Embryonic facial prominence (tissue), 1 donor: Measurements from ENCODE around the gene HAUS1.

ENCODE experiments used
- DNase-seq: peaks from one replicate; pipeline ENCODE4 v3.0.0-alpha.2; 2016; ENCODE audit errors: extremely low spot score

Gene HAUS1, protein sequence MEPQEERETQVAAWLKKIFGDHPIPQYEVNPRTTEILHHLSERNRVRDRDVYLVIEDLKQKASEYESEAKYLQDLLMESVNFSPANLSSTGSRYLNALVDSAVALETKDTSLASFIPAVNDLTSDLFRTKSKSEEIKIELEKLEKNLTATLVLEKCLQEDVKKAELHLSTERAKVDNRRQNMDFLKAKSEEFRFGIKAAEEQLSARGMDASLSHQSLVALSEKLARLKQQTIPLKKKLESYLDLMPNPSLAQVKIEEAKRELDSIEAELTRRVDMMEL

DNA sequence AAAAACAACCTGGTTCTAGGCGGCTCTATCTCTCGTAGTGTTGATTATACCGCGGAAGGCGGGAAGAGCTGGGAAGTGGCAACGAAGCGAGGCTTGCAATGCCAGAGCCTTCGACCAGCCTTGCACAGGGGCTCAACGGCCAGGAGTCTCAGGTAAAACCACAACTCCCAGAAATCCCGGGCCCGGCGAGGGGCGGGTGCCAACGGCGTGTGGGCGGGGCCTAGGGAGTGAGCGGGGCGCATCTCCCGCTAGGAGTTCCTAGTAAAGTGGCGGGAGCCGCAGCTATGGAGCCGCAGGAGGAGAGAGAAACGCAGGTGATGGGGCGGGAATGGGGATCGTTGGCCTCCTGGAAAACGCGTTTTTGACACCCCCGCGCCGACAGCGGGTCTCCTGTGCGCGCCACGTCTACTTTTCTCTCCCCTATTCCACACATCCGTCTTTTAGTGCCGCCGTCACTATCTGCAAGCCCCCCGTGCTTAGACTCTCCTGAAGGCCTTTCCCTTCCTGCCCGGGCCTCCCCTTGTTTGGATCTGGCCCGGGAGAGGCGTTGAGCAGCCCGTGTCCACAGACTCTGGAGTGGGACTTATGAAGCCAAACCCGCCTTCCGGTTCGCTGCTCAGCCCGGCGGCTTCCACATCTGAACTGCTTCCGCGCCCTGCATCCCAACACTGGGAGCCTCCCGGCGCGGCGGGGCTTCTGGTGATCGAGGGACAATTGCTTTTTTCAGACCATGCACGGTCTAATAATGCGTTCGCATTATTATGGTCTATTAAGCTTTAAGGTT lies at the start of gene HAUS1:
Gene HAUS1, plus strand, starts transcription at position 258 of the 784 bp plus-strand sequence. Its CDS starts 27 bp downstream, at position 285.
- peak; percentile 71 for DNase-seq

DNA sequence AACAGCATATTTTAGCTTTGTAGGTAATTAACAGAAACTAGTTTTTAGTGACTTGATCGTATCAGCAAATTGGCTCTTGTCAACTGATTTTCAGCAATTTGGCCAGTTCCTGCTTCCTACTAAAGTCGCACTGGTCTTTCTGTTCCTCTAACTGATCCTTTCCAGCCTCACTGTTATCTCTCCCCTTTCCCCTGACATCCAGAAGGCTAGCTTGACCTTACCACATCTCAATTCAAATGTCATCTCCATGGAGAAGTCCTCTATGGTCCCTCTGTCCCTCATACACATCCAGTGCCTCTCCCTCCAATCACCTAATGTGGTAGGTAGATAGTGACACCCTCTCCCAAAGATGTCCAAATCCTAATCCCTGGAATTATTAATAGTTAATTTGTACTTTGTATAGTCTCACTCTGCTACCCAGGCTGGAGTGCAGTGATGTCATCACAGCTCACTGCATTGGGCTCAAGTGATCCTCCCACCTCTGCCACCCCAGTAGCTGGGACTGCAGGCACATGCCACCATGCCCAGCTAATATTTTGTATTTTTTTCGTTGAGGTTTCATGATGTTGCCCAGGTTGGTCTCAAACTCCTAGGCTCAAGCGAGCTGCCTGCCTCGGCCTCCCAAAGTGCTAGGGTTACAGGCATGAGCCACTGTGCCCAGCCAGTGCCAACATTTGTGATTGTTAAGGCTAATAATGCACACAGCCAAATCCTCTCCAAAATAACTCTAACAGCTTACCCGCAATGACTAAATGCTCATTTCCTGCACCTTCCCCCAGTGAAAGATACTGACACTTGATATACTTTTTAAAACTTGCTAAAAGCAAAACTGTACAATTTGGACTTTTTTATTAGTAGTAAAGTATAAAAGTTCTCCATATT lies 49.0 kb upstream of the HAUS1 start:
- no peak for DNase-seq

DNA sequence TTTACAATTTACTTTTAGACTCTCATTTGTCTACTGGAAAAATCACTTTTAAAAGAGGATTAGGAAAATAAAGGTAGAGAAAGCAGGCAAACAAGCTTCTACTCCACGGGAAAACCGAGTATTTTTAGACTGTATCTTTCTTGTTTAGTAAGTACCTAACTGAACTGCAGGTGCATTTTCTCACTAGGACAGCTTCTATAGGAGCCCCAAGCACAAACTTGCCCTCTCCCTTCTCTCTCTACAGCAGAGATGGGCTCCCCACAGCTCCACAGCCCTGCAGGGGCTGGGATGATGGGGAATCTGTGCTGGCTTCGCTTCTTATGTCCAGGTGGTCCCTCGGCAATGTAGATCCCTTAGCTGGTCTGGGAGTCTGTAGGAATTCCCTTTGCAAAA lies 48.4 kb upstream of the HAUS1 start:
- DNase-seq = no peak

DNA sequence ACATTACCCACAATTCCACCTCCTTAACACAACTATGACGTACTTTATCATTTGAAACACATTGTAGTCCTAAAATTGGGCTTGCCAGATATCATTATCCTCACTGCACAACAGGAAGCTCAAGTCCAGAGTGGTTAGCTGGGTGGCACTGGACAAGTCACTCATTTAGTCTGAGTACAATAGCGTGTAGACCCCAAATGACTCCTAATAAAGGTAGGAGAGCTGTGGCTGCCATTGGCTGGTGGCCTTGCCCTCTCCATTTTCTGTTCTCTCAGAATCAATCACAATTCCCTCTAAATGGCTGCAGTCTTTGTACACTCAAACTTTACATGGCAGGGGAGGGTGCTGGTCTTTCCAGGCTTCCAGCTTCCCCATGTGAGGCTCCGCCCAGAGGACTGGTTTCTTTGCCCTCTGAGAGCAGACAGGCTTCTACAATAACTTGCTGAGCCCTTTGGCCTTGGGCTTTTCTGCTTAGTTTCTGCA lies 43.8 kb upstream of the HAUS1 start:
- DNase-seq = no peak

DNA sequence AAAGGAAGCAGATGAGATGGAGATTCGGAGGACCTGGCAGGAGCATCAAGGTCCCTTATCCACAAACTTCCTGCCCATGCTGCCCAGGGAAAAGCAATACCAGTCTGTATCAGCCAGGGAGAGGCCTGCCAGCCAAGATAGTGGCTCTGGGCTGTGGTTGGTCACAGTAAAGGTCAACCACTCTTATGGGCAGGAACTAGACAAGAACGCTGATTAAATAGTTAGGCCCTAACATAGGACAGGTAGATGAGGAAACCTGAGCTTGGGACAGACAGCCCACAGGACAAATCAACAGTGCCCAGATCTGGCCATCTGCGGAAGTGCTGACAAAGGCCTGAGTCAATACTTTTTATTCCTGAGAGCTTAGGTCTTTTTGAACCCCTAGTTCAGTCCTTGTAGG lies 42.8 kb upstream of the HAUS1 start:
- no peak for DNase-seq

DNA sequence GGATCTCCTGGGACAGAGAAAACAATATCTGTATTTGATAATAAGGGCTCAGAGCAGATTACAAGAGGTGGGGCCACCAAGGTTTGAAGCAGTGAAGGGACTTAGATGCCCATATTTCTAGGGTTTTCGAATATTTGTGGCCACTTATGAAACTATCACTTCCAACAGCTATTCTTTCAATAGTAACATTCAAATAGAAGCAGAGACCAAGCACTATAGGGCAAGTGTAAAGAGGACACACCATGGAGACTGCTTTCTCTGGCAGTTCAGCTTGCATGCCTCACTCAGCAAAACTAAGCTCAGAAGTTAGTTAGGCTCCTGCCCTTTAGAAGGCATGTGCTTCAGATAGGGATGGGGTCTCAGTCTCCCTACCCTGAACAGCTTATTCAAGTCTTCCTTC lies 42.4 kb upstream of the HAUS1 start:
- no peak for DNase-seq

DNA sequence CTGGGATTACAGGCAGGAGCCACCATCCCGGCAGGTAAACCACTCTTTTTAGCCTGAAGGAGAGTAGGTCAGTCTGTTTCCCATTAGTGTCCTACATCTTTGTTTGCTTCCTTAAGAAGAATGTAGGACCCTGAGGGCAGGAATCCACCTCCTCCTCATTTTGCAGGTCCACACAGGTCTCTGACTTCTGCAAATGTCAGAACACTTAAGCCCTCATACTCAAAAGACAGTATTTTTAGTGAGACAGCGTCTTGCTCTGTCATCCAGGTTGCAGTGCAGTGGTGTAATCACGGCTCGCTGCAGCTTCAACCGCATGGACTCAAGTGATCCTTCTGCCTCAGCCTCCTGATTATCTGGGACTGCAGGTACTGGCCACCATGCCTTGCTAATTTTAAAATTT lies 41.4 kb upstream of the HAUS1 start:
- no peak for DNase-seq

DNA sequence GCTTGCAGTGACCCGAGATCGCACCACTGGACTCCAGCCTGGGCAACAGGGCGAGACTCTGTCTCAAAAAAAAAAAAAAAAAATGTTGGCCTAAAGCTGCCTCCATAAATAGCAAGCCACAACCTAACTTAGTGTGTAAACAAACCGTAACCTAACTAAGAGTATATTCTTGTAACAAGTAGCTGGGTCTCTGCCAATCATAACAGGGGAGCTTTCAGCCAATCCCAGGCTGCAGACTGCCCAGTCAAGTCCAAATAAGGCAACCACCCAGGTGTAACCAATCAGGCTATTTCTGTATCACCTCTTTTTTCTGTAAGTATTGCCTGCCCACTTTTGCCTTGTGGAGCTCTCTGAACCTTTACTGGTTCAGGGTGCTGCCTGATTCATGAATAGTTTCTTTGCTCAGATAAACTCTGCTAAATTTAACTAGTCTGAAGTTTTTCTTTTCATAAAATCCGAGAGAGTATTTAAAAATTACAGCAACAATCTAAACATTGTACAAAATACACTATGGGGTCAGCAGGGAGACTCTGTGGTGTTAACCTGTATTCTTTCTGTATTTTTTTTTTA lies 36.7 kb upstream of the HAUS1 start:
- no peak for DNase-seq

DNA sequence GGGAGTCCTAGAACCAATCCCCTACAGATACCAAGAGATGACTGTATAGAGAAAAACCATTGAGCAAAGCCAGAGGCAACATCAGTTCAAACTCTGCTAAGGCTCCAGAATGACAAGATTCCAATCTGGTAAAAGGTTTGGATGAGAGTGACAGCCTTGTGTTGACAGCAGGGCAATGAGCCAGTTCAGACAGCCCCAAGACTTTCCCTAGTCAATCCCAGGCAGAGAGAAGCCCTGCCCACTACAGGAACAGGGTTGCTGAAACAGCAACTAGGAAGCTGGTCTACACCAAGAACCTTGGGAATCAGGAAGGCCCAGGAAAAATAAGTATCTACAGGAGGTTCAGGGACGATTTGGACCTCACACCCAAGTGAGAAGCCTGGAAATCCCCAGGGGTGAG lies 35.4 kb upstream of the HAUS1 start:
- DNase-seq = no peak

DNA sequence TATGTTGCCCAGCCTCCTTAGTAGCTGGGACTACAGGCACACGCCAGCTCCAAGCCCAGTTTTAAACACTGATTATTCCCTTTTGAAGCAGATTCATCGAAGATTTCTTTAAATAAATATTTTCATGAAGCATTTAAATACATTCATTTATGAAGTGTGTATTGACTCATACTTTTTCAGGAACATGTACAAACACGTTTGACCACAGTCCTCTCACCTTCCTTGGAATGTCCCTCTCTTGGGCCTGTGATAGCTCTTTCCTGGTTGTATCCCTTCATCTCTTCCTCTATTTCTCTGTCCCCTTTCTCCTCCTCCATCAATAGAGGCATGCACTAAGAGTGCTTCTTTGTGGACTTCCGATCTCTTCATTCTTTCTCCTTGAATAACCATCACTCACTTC lies 34.7 kb upstream of the HAUS1 start:
- DNase-seq = no peak

DNA sequence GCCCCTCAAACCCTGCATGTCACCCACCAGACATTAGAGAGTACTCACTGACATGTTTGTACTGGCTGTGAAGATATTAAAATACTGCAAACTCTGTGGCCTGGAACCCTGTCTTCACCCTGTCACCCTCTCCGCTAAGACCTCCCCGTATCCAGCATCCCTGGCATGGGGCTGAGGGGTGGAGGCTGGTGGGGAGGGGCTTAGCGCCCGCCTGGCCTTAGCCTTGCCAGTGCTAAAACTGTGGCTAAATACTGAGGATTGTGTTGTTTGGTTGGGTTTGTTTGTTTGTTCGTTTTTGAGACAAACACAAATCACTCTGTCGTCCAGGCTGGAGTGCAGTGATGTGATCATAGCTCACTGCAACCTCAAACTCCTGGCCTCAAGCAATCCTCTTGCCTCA lies 34.0 kb upstream of the HAUS1 start:
- DNase-seq = no peak

DNA sequence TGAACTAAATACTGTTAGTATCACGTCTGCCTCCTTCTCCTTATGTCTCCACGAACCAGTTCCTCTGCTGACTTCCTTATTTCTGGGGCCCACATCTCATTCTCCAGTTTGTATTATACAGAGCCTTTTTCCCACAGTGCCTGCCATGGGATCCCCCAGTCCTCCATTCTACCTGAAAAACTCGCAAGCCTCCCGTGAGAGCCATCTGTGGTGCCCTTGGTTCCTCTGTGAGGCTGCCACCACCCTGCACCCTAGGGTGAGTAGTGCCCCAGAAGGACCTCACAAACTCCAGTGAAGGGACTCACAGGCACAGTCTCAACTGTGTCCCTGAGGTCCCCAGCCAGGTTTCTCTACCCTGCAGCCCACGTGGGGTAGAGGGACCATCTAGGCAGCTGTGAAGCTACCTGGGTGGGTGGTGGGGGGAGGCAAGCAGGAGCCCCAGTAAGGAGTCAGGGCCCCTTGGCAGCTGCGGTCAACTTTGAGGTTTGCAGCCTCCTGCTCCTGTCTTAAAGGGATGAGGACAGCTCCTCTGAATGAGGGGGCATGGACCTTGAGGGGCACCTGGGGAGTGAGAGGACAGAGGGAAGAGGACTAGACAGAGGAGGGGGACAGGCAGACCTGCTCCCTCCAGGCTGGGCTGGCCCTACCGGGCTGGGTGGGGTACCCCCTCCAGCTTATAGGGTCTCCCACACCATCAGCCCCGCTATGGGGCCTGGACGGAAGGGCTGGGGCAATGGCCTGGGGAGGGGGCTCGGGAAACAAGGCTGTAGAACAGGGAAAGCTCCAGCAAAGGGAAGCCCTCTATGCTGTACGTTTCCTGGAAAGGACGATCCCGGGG lies 33.2 kb upstream of the HAUS1 start:
- no peak for DNase-seq

DNA sequence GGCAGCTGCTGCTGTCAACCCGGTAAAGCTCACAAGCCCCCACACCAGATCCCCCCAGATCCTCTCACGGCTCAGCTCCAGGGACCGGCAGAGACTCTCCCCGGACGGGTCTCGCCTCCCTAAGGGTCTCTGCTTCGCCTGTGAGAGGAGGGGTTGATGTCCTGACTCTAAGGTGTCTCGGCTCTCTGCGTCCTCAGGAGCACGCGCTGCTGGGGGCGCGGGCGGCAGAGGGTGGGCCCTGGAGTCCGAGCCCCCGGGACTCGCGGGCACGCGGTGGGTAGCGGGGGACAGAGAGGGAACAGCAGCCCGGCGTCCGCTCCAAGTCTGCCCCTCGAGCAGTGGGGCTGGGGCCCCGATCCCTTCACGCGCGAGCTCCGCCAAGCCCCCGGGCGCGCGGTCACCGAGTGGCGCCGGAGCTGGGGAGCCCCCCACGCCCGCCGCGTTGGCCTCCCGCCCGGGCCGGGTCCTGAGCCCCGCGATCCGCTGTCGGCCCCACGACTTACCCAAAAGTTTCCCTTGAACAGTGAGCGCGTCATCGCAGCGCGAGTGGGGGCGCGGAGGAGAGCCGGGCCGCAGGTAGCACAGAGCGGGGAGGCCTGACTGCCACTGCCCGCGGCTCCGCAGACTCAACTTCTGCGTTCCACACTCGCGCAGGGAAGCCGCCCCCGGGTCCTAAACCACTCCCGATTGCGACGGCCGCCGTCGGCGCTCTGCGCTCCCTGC lies 32.4 kb upstream of the HAUS1 start, which contains the start of gene PSTPIP2:
Gene PSTPIP2, minus strand, starts transcription at position 608 of the 723 bp plus-strand sequence. Its CDS starts 72 bp downstream, at position 536.
- DNase-seq = no peak

DNA sequence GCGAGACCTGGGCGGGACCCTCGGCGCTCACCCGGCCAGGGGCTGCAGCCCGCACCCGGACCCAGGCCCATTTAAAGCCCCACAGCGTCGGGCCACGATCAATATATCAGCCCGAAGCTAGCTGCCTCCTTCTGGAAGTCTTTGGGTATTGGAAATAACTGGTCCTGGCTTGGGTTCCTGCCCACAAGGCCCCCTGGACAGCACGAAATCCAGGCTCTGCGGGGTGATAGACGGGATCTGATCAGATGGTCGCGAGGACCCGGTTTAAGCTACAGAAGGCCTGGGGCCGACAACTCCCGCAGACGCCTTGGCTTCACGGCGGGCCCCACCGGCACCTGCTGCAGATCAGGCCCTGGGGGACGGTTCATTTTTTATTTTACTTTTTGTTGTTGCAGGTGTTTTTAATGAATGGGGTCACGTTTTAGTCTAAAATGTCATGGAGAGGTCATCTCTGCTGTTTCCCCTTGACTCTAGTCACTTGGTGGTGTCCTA lies 31.8 kb upstream of the HAUS1 start:
- no peak for DNase-seq

DNA sequence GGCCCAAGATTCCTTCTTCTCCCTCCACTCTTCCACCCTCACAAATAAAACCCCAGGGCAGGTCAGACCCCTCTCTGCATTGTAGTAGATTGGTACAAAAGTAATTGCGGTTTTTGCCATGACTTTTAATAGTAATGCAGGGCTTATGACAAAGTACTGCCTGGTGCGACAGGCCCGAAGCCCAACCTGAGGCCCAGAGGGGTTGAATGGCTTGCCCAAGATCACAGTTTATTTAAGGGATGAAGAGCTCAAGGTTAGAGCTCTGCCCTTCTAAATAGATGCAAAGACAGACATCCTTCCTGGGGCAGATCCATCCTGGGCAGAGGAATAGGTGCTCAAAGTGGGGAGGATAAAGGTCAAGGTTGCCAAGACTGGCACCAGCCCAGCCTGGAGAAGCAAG lies 31.2 kb upstream of the HAUS1 start:
- no peak for DNase-seq

DNA sequence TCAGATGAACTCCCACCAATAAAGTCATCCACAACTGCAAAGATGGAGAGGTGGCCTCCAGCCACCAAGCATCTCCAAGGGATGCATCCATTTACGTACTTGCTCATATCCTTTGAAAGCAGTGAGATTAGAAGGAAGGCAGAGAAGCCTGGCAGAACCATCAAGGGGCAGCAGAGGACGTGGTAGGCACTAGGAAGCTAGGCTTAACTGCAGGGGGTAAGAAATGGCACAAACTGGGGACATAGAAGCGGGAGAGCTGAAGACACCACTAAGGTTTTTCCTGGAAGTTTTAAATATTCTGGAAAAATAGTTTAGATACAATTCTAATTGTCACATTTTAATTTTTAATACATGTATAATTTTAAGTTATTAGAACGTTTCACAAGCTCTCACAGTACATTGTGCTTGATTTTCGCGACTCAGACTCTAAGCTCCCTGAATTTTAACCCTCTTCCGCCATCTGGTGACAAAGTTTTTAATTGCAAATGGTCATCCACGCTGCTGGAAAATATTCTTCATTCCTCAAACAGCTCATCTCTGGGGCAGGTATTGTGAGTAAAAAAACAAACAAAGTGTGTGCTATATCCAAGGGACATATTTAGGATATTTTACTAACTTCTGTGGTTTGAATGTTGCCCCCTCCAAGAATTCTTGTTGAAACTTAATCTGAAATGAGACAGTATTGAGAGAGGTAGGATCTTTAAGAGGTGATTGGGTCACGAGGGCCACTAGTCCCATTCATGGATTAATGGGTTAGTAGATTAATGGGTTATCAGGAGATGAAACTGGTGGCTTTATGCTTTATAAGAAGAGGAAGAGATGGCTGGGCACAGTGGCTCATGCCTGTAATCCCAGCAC lies 30.5 kb upstream of the HAUS1 start:
- peak; percentile 76 for DNase-seq

DNA sequence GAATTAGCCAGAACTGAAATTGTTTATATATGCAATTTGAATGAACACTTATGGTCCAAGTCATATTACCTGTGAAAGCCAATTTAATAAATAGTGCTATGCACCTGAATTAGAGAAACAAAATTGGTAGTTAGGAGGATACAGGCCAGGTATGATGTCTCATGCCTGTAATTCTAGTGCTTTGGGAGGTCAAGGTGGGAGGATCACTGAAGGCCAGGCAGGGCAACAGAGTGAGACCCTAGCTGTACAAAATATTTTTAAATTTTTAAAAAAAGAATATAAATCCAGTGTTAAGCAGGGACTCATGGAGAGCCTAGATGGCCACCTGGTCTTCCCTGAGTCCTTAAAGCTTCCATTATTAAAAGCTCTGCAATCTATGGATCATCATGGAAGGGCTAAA lies 24.8 kb upstream of the HAUS1 start:
- DNase-seq = no peak

DNA sequence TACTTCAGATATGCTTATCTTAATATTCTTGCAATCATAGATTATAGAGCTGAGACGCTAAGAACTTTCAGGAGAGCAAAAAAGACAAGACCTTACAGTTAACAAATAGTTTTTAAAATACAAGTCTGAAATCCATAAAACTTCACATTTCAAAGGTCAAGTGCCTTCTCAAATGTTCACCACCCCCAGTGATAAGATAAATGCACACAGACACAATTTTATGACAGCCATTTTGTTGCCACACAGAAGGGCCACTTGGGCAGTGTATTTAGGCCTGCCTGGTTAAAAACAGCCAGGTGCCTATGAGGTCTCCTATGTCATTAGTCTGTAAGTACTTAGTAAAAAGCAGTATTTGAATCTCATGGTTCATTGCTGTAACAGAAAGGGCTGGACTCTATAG lies 24.0 kb upstream of the HAUS1 start:
- no peak for DNase-seq

DNA sequence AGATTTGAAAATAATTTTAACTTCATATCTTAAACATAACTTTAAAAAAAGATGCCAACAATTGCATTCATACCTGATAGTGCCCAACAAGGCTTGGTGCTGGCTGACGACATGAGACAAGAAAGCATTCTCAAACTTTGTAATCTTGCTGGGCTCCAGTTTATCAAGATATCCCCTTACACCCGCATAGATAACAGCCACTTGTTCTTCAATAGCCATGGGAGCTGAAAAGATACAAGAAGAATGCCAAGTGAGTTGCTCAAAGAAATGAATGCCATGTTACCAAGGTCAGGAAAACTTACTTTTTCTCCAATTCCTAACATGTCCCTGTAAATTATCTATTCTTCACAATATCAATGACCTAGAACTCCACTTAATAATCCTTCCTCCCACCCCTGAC lies 19.8 kb upstream of the HAUS1 start:
- no peak for DNase-seq
